Ammon's horn (tissue), 1 donor: Measurements from ENCODE around the gene KIR3DL3.
"Not testable (repeated sequence)": the region's sequence is repeated elsewhere in the genome, so short reads cannot be mapped to it uniquely, and the experiment has no call there.

Source experiments
- DNase-seq: peaks from one replicate; pipeline ENCODE4 v3.0.0-alpha.2; 2016; ENCODE audit warnings: low spot score

Gene KIR3DL3

DNA sequence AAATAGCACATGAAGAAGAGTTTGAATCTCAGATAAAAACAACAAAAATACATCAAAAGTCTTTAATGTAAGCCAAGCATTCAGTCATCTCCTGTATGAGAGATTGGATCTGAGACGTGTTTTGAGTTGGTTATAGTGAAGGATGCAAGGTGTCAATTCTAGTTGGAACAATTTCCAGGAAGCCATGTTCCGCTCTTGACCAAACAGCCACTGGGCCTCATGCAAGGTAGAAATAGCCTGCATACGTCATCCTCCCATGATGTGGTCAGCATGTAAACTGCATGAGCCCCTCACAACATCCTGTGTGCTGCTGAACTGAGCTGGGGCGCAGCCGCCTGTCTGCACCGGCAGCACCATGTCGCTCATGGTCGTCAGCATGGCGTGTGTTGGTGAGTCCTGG lies at the start of gene KIR3DL3:
TSS of gene KIR3DL3 (plus strand) at position 301 of the 400 bp plus-strand sequence. CDS start at position 356, 55 bp downstream.
- DNase-seq = no peak

DNA sequence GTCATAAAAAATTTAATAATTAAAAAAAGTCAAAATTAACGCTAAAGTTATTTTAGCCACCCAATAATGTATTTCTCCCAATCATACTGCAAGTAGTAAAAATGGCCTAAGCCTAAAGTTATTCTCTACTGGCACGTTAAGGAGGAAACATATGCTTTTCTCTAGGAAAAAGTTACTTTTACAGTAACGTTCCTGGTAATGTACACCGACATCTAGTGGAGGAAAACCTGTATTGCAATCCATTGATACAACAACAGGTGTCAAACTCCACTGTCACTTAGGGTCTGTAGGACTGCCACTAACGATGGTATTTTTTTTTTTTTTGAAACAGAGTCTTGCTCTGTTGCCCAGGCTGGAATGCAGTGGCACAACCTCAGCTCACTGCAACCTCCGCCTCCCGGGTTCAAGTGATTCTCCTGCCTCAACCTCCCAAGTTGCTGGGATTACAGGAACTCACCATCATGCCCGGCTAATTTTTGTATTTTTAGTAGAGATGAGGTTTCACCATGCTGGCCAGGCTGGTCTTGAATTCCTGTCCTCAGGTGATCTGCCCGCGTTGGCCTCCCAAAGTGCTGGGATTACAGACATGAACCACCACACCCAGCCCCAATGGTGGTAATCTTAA lies 47.9 kb upstream of the KIR3DL3 start:
- peak; percentile 33 for DNase-seq

DNA sequence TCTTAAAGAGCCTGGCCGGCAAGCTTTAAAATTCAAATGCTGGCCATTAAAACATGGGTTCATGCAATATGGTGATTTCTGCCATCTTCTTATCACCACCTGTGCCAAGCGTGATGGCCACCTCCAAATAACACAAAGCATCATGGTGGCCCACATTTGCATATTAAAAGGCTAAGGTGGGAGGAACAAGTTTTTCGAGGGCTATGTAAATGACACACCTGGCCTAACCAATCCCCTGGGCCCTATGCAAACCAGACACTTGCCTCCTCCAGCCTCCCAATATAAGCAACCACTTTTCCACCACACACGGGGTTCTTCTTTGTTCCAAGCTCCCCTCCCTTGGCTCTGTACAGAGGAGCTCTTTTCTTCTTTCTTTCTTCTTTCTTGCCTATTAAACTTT lies 47.0 kb upstream of the KIR3DL3 start:
- no peak for DNase-seq

DNA sequence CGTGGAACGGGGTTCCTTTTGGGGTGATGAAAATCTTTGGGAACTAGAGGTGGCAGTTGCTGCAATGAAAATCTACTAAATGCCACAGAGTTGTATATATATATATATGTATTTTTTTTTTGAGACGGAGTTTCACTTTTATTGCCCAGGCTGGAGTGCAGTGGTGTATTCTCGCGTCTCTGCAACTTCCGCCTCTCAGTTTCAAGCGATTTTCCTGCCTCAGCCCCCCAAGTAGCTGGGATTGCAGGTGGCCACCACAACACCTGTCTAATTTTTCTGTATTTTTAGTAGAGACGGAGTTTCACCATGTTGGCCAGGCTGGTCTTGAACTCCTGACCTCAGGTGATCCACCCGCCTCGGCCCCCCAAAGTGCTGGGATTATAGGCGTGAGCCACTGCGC lies 42.6 kb upstream of the KIR3DL3 start:
- not testable (repeated sequence) for DNase-seq

DNA sequence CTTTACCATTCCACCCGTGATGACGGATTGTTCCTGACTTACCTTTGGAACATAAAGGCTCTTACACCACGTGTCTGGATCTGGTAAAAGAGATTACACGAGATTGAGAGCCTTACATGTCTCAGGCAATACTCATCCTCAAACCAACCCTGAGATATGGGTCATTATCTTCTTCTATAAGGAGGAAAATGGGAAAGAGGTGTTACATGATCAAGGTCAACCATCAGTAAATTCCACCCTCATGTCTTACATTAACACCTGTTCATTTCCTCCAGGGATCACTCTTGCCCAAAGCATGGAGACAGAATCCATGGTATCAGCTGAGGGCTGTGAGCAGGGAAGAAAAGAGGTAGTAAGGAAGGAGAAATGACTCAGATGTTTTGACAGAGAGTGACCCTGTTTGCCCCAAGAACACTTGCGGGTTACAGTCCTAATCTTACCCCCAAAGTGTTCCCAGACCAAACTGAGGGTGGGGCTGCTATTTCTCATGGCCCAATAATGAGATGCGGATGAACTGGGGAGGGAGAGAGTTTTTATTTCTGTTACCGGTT lies 41.9 kb upstream of the KIR3DL3 start:
- DNase-seq = no peak

DNA sequence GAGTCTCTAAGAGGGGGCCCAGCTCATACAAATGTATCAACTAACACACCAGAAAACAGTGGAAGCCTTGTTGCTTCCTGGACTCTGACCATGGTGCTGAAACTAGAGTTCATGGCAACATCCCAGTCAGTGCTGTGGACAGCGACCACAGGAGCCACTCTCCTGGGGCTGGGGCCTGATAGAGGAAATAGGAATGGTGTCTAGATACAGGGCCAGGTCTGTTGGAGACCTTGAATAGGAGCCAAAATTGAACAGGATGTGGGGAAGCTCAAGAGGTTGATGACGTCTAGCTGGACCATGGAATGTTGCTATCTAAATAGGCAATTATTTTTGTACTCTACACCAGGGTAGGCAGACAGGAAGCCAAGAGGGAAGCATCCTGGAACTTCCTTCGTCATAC lies 39.7 kb upstream of the KIR3DL3 start:
- peak; percentile 10 for DNase-seq

DNA sequence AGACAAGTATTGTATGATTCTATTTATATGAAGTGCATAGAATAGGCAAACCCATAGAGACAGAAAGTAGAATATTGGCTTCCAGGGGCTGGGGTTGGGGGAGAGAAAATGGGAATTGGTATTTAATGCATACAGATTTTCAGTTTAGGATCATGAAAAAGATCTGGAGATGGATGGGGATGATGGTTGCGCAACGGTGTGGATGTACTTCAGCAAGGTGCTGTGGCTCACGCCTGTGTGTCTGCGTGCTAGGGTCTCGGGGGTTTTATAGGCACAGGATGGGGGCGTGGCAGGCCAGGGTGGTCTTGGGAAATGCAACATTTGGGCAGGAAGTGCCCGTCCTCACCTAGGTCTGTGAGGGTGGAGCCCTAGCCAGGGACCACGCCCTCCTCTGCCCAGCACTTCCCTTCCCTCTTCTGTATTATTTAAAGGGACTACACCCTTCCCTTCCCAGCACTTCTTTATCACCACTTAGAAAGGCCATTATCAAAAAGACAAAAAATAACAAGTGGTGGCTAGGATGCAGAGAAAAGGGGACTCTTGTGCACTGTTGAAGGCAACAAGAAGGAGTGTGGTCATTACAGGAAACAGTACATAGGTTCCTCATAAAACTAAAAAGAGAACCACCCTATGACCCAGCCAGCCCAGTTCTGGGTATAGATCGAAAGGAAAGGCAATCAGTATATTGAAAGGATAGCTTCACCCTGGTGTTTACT lies 32.5 kb upstream of the KIR3DL3 start:
- DNase-seq = no peak

DNA sequence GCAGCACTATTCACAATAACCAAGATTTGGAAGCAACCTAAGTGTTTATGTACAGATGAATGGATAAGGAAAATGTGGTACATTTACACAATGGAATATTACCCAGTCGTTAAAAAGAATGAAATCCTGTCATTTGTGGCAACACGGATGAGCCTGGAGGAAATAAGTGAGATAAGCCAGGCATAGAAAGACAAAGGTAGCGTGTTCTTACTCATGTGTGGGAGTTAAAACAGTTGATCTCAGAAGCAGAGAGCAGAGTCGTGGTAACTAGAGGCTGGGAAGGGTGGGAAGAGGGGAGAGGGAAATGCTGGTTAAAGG lies 32.0 kb upstream of the KIR3DL3 start:
- DNase-seq = no peak

DNA sequence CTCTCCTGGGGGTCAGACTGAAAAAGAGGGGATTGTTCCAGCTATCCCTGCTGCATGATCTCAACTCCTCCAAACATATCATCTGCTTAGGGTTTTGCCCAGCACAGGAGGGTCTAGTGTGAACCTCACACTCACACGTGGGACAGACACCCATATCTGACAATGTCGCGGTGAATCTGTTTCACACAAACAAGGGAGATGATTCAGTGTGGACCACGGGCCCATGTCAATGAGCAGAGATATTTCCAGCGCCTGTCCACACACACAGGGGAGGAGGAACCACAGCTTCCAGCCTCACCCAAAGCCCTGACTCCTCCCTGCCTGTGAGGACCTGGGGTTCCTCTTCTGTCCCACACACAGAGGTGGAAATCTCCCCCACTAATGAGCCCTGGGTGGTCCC lies 29.6 kb upstream of the KIR3DL3 start:
- DNase-seq = no peak

DNA sequence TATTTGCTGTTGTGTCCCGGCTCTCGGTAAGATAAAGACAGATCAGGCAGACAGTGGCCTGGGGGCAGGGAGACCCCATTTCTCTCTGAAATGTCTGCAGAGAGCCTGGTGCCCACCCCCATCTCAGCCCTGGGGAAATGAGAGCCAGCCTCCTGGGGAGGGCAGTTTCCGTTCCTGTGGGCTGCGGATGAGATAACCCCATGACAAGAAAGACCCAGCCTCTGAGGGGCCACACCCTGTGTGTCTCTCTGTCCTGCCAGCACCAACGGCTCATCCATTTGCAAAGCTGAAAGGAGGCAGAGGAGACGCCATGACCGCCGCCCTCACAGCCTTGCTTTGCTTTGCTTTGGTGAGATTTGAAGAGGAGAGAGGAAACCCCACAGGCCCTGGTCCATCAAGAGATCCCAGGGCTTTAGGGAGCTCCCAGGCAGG lies 28.1 kb upstream of the KIR3DL3 start:
- no peak for DNase-seq

DNA sequence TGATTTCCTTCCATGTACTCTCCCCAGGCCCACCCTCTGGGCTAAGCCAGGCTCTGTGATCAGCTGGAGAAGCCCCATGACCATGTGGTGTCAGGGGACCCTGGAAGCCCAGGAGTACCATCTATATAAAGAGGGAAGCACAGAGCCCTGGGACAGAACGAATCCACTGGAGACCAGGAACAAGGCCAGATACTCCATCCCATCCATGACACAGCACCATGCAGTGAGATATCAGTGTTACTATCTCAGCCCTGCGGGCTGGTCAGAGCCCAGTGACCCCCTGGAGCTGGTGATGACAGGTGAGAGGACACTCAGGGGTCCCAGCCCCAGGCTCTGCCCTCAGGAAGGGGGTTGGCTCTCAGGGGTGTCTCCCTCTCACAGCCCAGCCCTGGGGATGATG lies 27.5 kb upstream of the KIR3DL3 start:
- no peak for DNase-seq

DNA sequence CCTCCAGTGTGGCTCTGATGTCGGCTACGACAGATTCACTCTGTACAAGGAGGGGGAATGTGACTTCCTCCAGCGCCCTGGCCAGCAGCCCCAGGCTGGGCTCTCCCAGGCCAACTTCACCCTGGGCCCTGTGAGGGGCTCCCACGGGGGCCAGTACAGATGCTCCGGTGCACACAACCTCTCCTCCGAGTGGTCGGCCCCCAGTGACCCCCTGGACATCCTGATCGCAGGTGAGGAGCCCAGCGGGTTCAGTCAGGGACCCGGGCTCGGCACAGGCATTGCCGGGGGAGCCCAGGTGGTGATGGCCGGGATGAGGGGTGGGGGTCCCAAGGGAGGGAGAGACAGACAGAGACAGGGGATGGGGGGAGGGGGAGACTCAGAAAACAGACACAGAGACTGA lies 26.5 kb upstream of the KIR3DL3 start:
- DNase-seq = not testable (repeated sequence)

DNA sequence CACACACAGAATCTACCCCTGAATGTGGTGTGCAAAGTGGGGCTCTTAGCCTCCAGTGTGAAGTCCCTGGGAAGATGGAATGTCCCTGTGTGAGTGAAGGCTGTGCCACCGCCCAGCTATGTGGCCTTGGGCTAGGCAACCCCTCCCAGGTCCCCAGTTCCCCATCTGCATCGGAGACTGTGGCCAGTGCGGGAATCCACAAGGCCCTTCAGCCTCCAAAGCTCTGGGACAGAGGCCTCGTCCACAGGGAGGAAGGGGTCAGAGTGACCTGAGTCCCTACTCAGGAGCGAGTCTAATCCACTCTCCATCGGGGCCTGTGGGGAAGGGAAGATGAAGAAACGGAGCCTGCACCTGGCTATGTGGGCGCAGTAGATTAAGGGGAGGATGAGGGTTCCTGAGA lies 19.3 kb upstream of the KIR3DL3 start:
- DNase-seq = no peak

DNA sequence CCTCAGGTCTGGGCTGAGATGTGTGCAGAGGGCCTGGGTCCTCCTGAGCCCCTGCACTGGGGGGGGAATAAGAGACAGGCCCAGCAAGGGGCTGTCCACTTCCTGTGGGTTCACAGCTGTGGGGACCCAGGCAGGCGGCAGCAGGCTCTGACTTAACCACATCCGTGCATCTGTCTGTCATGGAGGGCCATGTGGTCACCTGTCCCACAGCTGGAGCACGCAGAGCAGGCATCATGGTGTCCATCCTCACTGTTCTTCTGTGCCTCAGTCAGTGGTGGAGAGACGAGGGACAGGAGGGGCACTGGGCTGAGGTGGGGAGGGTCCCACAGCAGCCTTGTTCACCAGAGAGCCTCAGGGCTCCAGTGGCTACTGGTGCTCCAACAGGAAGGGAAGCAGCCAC lies 16.3 kb upstream of the KIR3DL3 start:
- DNase-seq = no peak

DNA sequence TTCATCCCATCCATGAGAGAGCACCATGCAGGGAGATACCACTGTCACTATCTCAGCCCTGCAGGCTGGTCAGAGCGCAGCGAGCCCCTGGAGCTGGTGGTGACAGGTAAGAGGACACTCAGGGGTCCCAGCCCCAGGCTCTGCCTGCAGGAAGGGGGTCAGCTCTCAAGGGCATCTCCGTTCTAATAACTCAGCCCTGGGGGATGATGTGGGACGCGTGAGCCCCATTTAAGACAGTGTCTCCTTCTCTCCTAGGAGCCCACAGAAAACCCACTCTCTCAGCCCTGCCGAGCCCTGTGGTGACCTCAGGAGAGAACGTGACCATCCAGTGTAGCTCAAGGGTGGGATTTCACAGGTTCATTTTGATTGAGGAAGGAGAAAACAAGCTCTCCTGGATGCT lies 15.5 kb upstream of the KIR3DL3 start:
- DNase-seq = no peak

DNA sequence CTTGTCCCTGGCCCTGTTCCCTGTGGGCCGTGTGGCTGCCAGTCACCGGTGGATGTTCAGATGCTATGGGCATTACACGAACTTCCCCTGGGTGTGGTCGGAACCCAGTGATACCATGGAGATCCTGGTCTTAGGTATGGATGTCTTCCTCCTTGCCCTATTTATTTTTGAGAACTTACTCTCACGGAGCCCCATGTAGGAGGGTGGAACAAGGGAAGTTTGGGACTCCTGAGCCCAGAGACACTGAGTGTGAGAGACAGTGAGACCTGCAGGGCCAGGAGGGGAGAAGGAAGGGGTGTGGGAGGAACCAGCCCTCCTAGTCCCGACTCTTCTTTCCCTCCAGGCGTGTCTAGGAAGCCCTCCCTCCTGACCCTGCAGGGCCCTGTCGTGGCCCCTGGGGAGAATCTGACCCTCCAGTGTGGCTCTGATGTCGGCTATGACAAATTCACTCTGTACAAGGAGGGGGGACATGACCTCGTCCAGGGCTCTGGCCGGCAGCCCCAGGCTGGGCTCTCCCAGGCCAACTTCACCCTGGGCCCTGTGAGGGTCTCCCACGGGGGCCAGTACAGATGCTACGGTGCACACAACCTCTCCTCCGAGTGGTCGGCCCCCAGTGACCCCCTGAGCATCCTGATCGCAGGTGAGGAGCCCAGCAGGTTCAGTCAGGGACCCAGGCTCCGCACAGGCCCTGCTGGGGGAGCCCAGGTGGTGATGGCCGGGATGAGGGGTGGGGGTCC lies 14.9 kb upstream of the KIR3DL3 start:
- no peak for DNase-seq

DNA sequence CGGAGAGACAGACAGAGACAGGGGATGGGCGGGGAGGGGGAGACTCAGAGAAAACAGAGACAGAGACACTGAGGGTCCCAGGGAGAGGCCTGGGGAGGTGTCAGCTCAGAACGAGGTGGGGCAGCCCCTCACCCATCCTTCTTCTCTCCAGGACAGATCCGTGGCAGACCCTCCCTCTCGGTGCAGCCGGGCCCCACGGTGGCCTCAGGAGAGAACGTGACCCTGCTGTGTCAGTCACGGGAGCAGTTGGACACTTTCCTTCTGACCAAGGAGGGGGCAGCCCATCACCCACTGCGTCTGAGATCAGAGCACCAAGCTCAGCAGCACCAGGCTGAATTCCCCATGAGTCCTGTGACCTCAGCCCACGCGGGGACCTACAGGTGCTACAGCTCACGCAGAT lies 14.3 kb upstream of the KIR3DL3 start:
- DNase-seq = not testable (repeated sequence)

DNA sequence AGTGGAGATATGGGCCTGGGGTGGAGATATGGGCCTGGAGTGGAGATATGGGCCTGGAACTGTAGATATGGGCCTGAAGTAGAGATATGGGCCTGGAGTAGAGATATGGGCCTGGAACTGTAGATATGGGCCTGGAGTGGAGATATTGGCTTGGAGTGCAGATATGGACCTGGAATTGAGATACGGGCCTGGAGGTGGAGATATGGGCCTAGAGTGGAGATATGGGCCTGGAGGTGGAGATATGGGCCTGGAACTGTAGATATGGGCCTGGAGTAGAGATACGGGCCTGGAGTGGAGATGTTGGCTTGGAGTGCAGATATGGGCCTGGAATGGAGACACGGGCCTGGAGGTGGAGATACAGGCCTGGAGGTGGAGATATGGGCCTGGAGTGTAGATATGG lies 402 bp downstream of the KIR3DL3 start:
- DNase-seq = no peak

DNA sequence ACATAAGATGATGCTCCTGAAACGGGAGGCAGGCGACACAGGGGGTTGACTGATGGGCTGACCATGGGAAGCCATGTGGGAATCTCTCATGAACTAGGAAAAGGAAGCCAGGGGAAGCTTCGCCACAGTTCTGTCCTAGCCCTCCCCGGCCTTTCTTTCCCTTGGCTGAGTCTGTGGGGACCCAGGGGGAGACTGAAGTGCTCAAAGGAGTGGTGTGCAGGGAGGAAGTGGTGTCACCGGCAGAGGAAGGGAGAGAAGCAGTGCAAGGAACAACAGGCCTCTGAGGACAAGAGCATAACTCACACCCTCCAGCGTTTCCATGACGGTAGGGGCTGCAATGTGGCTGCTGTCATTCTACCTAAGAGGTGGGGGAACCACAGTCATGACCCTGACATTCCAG lies 1.1 kb downstream of the KIR3DL3 start:
- no peak for DNase-seq

DNA sequence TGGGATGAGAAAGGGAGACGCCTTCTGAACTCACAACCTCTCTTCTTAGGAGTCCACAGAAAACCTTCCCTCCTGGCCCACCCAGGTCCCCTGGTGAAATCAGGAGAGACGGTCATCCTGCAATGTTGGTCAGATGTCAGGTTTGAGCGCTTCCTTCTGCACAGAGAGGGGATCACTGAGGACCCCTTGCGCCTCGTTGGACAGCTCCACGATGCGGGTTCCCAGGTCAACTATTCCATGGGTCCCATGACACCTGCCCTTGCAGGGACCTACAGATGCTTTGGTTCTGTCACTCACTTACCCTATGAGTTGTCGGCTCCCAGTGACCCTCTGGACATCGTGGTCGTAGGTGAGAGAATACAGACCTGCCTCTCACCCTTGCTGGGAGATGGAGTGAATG lies 3.3 kb downstream of the KIR3DL3 start:
- DNase-seq = no peak

DNA sequence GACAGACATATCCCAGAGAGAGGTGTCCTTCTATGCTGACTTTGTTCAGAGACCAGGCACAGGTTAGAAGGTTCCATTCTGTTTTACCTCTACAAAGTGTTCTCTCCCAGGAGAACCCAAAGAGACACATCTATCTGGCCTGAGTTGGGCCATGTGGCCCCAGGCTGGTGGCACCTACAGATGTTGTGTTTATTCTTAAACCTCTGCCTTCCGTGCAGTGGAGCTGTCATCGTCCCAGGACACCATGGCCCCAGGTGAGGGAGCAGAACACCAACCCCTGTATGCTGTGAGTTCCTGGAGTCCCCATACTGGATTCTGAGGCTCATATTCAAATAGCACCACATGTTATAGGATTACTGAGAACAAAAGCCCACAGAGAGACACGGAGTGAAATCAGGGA lies 3.9 kb downstream of the KIR3DL3 start:
- no peak for DNase-seq

DNA sequence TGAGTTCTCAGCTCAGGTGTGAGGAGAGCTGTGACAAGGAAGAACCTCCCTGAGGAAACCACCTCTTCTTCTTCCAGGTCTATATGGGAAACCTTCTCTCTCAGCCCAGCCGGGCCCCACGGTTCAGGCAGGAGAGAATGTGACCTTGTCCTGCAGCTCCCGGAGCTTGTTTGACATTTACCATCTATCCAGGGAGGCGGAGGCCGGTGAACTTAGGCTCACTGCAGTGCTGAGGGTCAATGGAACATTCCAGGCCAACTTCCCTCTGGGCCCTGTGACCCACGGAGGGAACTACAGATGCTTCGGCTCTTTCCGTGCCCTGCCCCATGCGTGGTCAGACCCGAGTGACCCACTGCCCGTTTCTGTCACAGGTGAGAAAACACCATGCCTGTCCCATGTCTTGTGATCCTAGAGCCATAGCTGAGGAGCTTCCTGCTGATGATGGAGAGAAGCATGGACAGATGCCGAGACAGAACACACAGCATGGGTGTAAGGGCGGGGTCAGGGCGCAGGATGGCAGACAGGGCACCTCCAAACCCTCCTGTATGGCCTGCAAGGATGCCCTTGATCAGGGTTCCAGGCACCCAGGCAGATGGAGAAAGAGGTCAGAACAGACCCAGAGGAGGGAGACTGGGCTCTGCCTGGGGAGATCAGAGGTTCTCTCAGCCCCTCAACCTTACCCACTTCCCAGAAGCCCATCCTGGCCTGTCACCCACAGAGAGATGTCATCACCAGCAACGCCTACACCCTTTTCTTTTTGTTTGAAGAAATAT lies 5.4 kb downstream of the KIR3DL3 start:
- no peak for DNase-seq
